Epithelial cell of esophagus (primary cell): ENCODE measurements around the gene MLYCD.

Source experiments
- DNase-seq: peaks from one replicate; pipeline ENCODE4 v3.0.0; 2010; ENCODE audit warnings: low read depth
- H3K4me3 ChIP-seq: 2 replicates; pipeline ENCODE4 v1.5.1; 2011; ENCODE audit warnings: mild to moderate bottlenecking, low read length, control low read depth
- TF ChIP-seq, protein P1 (sequence below): IDR thresholded peaks from 2 replicates; pipeline ENCODE4 v1.5.1; 2011; ENCODE audit warnings: low read depth, mild to moderate bottlenecking, low read length, control low read depth, inconsistent platforms; ENCODE audit not compliant: insufficient read depth; ENCODE audit errors: missing control alignments

Gene MLYCD

GRCh38 chr16:83960521-83961249 lies 61.8 kb downstream of the MLYCD start:
- H3K4me3 ChIP-seq = no peak overlapping the region
- no peak for DNase-seq
- TF ChIP-seq, protein P1, sequence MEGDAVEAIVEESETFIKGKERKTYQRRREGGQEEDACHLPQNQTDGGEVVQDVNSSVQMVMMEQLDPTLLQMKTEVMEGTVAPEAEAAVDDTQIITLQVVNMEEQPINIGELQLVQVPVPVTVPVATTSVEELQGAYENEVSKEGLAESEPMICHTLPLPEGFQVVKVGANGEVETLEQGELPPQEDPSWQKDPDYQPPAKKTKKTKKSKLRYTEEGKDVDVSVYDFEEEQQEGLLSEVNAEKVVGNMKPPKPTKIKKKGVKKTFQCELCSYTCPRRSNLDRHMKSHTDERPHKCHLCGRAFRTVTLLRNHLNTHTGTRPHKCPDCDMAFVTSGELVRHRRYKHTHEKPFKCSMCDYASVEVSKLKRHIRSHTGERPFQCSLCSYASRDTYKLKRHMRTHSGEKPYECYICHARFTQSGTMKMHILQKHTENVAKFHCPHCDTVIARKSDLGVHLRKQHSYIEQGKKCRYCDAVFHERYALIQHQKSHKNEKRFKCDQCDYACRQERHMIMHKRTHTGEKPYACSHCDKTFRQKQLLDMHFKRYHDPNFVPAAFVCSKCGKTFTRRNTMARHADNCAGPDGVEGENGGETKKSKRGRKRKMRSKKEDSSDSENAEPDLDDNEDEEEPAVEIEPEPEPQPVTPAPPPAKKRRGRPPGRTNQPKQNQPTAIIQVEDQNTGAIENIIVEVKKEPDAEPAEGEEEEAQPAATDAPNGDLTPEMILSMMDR = no peak

GRCh38 chr16:83961591-83961990 lies 62.7 kb downstream of the MLYCD start:
- DNase-seq = no peak
- TF ChIP-seq, protein P1 = no peak
- no peak overlapping the region for H3K4me3 ChIP-seq

- H3K4me3 ChIP-seq = no peak overlapping the region
- TF ChIP-seq, protein P1 = no peak
- DNase-seq = no peak
Observed at GRCh38 chr16:83963277-83964119, 64.6 kb downstream of the MLYCD start.

DNA sequence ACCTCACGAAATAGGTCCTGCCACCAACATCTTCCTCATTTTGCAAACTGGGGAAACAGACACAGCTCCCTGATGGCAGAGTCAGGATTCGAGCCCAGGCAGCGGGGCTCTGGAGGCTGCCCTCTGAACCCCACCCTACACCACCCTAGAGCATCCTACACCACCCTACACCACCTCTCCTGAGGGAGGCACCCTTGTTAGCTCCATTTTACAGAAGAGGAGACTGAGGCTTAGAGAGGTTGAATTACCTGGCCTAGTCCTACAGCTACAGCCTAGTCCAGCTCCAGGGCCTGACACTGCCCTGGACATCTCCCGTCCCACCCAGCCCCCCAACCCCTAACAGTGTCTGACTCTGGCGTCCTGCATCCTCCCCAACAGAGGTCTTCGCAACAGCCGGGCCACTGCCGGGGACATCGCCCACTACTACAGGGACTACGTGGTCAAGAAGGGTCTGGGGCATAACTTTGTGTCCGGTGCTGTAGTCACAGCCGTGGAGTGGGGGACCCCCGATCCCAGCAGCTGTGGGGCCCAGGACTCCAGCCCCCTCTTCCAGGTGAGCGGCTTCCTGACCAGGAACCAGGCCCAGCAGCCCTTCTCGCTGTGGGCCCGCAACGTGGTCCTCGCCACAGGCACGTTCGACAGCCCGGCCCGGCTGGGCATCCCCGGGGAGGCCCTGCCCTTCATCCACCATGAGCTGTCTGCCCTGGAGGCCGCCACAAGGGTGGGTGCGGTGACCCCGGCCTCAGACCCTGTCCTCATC lies 65.9 kb downstream of the MLYCD start:
- TF ChIP-seq, protein P1 = no peak
- no peak overlapping the region for H3K4me3 ChIP-seq

DNA sequence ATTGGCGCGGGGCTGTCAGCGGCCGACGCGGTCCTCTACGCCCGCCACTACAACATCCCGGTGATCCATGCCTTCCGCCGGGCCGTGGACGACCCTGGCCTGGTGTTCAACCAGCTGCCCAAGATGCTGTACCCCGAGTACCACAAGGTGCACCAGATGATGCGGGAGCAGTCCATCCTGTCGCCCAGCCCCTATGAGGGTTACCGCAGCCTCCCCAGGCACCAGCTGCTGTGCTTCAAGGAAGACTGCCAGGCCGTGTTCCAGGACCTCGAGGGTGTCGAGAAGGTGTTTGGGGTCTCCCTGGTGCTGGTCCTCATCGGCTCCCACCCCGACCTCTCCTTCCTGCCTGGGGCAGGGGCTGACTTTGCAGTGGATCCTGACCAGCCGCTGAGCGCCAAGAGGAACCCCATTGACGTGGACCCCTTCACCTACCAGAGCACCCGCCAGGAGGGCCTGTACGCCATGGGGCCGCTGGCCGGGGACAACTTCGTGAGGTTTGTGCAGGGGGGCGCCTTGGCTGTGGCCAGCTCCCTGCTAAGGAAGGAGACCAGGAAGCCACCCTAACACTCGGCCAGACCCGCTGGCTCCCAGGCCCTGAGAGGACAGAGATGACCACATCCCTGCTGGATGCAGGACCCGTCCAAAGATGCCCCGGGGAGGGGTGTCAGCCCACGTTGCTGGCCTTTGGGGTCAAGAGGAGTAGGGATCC lies 66.7 kb downstream of the MLYCD start:
- no peak for DNase-seq
- H3K4me3 ChIP-seq = no peak overlapping the region
- TF ChIP-seq, protein P1 = no peak

More for the DNA sequence above, 65.9 kb downstream of the MLYCD start:
- DNase-seq = no peak

DNA sequence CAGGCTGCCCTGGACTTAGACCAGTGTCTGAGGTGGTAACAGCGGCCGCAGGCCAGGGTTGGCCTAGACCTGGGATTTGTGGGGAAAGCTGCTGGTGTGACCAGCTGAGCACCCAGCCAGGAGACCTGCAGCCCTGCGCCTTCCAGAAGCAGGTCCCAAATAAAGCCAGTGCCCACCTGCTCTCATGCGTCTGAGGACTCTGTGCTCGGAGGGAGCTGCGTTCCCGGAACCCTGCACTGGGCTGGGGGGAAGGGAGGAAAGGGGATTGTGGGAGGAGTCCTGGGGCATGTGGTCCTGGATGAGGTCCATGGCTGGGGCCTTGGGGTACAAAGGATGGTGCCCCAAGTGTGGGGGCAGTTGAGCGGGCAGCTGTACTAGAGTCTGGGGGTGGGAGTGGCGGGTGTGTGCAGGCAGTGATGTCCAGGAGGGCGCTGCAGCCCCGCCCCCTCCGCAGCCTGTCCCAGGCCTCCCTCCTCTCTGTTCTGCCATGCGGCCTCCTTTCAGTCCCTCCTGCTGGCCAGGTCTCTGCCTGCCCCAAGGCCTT lies 67.3 kb downstream of the MLYCD start:
- TF ChIP-seq, protein P1 = no peak
- no peak overlapping the region for H3K4me3 ChIP-seq
- no peak for DNase-seq
